Fibroblast of lung (primary cell): ENCODE measurements around the gene GRK5. TPM values are rescaled to one million over a fixed set of nuclear protein-coding genes. Genes with fewer than 3 reads are reported as not detected.

ENCODE experiments used
- DNase-seq, 2 donors: peaks; one replicate each; pipeline versions ENCODE4 v3.0.0 to v3.0.0-alpha.2; 2010; ENCODE audit warnings: low read depth in 2 of 2
- H2AFZ ChIP-seq: 2 replicates; pipeline ENCODE4 v1.5.1; 2012; ENCODE audit warnings: low read length, control low read depth, inconsistent platforms
- H3K27ac ChIP-seq: 2 replicates; pipeline ENCODE4 v1.5.1; 2011; ENCODE audit warnings: low read length, control low read depth; ENCODE audit not compliant: insufficient read depth
- H3K27me3 ChIP-seq: 2 replicates; pipeline ENCODE4 v1.5.1; 2011; ENCODE audit warnings: mild to moderate bottlenecking, low read length; ENCODE audit not compliant: control insufficient read depth, insufficient read depth
- H3K36me3 ChIP-seq: 2 replicates; pipeline ENCODE4 v1.5.1; 2011; ENCODE audit warnings: low read length; ENCODE audit not compliant: control insufficient read depth, insufficient read depth
- H3K4me1 ChIP-seq: 2 replicates; pipeline ENCODE4 v1.5.1; 2011; ENCODE audit warnings: low read length; ENCODE audit not compliant: control insufficient read depth, insufficient read depth; ENCODE audit errors: extremely low read depth
- H3K4me2 ChIP-seq: 2 replicates; pipeline ENCODE4 v1.5.1; 2011; ENCODE audit warnings: low read length, control low read depth; ENCODE audit not compliant: insufficient read depth; ENCODE audit errors: extremely low read depth
- H3K4me3 ChIP-seq, 4 experiments: fragments of 200-600 bp in 1 of 4; sonication (generic) in 1 of 4; replicated peaks in 1 of 4; 2 replicates each; pipeline ENCODE4 v1.5.1; 2011 to 2016; ENCODE audit warnings: low read length in 4 of 4, low read depth in 3 of 4, mild to moderate bottlenecking in 3 of 4, control low read depth in 2 of 4, inconsistent platforms in 1 of 4, mixed read lengths in 1 of 4; ENCODE audit not compliant: insufficient read depth in 1 of 4; ENCODE audit errors: control extremely low read depth in 1 of 4
- H3K79me2 ChIP-seq: 2 replicates; pipeline ENCODE4 v1.5.1; 2012; ENCODE audit warnings: mild to moderate bottlenecking, low read length, inconsistent platforms; ENCODE audit not compliant: control insufficient read depth, insufficient read depth
- H3K9ac ChIP-seq: 2 replicates; pipeline ENCODE4 v1.5.1; 2011; ENCODE audit warnings: mild to moderate bottlenecking, low read length, control low read depth; ENCODE audit not compliant: insufficient read depth
- H3K9me3 ChIP-seq: 2 replicates; pipeline ENCODE4 v1.5.1; 2012; ENCODE audit warnings: low read depth, low read length; ENCODE audit not compliant: control insufficient read depth, insufficient read depth
- H4K20me1 ChIP-seq: 2 replicates; pipeline ENCODE4 v1.5.1; 2011; ENCODE audit warnings: low read length; ENCODE audit not compliant: control insufficient read depth, insufficient read depth; ENCODE audit errors: extremely low read depth
- EZH2 ChIP-seq: IDR thresholded peaks from 2 replicates; pipeline ENCODE4 v1.5.1; 2012; ENCODE audit warnings: low read length, control low read depth, mild to moderate bottlenecking; ENCODE audit errors: missing control alignments
- polyA plus RNA-seq, 2 donors: library from polyadenylated mRNA; depleted of rRNA in 1 of 2; stranded (reverse) in 1 of 2; unstranded in 1 of 2; fragments of >200 nt; gene quantifications; 2 replicates each; pipeline ENCODE4 v1.2.1, GENCODE V29; 2011 to 2012; ENCODE audit warnings: missing spikeins in 1 of 2
- total RNA-seq: library from RNA; depleted of rRNA; stranded (reverse); fragments of >200 nt; gene quantifications from 2 replicates; pipeline ENCODE4 v1.2.1, GENCODE V29; 2014
- TF ChIP-seq, protein P1 (sequence below), 2 donors: IDR thresholded peaks in 1 of 2; conservative IDR thresholded peaks in 1 of 2; 1 replicate in 1 of 2; 2 replicates in 1 of 2; pipeline ENCODE4 v1.5.1; 2011 to 2012; ENCODE audit warnings: low read length in 2 of 2, control low read depth in 1 of 2, inconsistent platforms in 1 of 2, low read depth in 1 of 2, mild to moderate bottlenecking in 1 of 2

GRK5 gene
- total and polyA plus RNA-seq, 2 donors (not counting 1 experiment from before 2014, with no cell fraction given) = 24.1 to 90.3 TPM

DNA sequence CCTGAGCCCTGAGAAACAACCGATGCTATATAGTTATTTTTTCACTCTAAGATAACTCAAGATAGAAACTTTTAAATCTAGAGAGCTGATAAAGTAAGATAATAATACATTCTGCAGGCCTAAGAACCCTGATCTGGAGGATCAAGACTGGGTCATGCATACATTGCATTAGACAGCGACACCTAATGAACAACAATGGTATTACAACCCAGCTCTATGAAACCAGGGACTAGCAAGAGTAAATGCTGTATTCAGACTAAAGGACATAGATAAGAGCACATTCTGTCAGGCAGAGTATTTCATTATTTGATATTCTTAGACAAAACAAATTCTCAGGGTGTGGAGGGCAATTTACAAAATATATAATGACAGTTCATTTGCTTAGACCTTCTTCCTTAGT, 148.6 kb downstream of the GRK5 start:
- H3K36me3 ChIP-seq = no peaks in the 10 kb centered on the region
- H3K9me3 ChIP-seq = no peaks in the 10 kb centered on the region
- no peaks in the 10 kb centered on the region for H3K4me1 ChIP-seq
- H2AFZ ChIP-seq = no peak overlapping the region
- DNase-seq = no peak
- H3K79me2 ChIP-seq = peaks cover 5% of the 10 kb centered on the region
- H3K9ac ChIP-seq = no peak overlapping the region
- H3K4me3 ChIP-seq = no peak overlapping the region
- no peak for TF ChIP-seq EZH2
- TF ChIP-seq, protein P1, sequence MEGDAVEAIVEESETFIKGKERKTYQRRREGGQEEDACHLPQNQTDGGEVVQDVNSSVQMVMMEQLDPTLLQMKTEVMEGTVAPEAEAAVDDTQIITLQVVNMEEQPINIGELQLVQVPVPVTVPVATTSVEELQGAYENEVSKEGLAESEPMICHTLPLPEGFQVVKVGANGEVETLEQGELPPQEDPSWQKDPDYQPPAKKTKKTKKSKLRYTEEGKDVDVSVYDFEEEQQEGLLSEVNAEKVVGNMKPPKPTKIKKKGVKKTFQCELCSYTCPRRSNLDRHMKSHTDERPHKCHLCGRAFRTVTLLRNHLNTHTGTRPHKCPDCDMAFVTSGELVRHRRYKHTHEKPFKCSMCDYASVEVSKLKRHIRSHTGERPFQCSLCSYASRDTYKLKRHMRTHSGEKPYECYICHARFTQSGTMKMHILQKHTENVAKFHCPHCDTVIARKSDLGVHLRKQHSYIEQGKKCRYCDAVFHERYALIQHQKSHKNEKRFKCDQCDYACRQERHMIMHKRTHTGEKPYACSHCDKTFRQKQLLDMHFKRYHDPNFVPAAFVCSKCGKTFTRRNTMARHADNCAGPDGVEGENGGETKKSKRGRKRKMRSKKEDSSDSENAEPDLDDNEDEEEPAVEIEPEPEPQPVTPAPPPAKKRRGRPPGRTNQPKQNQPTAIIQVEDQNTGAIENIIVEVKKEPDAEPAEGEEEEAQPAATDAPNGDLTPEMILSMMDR (conservative IDR thresholded peaks at IDR 0.05 in 1 of 2, IDR thresholded peaks at IDR 0.05 in 1 of 2; ENCODE audit: low read depth in 1 of 2, low read length in 2 of 2) = peak; percentile 34 to 43
- no peaks in the 10 kb centered on the region for H3K27me3 ChIP-seq
- no peak overlapping the region for H3K27ac ChIP-seq
- no peaks in the 10 kb centered on the region for H4K20me1 ChIP-seq
- no peak overlapping the region for H3K4me2 ChIP-seq

- DNase-seq = peak in 1 of 2 donors; percentile 34
- Histone ChIP-seq H3K27me3 (no peaks in the 10 kb centered on the region), H4K20me1 (no peaks in the 10 kb centered on the region), H3K9ac (no peak overlapping the region), H3K36me3 (no peaks in the 10 kb centered on the region), H3K79me2 (no peaks in the 10 kb centered on the region), H3K4me3 (no peak overlapping the region), H3K9me3 (no peaks in the 10 kb centered on the region), H2AFZ (no peak overlapping the region), H3K27ac (no peak overlapping the region), H3K4me2 (no peak overlapping the region), H3K4me1 (peaks cover 4% of the 10 kb centered on the region)
- TF ChIP-seq EZH2 = no peak
- TF ChIP-seq, protein P1 (conservative IDR thresholded peaks at IDR 0.05 in 1 of 2, IDR thresholded peaks at IDR 0.05 in 1 of 2; ENCODE audit: low read depth in 1 of 2, low read length in 2 of 2) = no peak
These were observed 150.2 kb downstream of the GRK5 start for GRCh38 chr10:119357412-119358151.

GRCh38 chr10:119358152-119358512, 150.8 kb downstream of the GRK5 start:
- TF ChIP-seq, protein P1 (conservative IDR thresholded peaks at IDR 0.05 in 1 of 2, IDR thresholded peaks at IDR 0.05 in 1 of 2; ENCODE audit: low read depth in 1 of 2, low read length in 2 of 2) = no peak
- no peak for TF ChIP-seq EZH2
- Histone ChIP-seq H4K20me1 (no peaks in the 10 kb centered on the region), H3K4me3 (no peak overlapping the region), H3K9ac (no peak overlapping the region), H3K9me3 (no peaks in the 10 kb centered on the region), H3K4me1 (peaks cover 4% of the 10 kb centered on the region), H2AFZ (no peak overlapping the region), H3K4me2 (no peak overlapping the region), H3K79me2 (no peaks in the 10 kb centered on the region), H3K27ac (no peak overlapping the region), H3K27me3 (no peaks in the 10 kb centered on the region), H3K36me3 (no peaks in the 10 kb centered on the region)
- no peak for DNase-seq
